ENCODE measurements around the gene SPC24. TPM values are rescaled to one million over a fixed set of nuclear protein-coding genes. Genes with fewer than 3 reads are reported as not detected.

Gene SPC24
- total and polyA plus RNA-seq, 9 of the 15 experiments (the other 6 are each of a cell fraction or from before 2014, with no cell fraction given): 18.2 to 154 (median 60.9) TPM

DNA sequence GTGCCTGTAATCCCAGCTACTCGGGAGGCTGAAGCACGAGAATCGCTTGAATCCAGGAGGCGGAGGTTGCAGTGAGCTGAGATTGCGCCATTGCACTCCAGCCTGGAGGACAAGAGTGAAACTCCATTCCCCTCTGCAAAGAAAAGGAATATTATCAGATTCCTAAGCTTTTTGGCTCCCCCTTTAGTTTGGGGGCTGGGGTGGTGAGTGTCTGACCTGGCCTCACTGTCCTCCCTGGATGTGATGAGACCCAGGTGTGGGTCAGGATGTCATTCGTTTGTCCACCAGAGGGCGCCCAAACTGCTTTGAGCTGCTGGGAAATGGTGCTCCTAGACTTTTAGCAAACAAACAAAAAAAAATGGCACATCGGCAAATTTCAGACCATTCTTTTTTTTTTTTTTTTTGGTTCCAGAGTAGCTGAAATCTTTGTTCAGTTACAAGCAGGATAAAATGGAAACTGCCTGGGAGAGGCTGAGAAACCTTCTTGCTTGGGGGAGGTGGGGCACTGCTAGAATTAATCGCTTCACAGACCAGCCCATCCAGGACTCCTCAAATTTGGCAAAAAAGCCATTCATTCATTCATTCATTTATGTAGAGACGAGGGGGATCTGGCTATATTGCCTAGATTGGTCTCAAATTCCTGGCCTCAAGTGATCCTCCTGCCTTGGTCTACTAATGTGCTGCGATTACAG, 29.4 kb downstream of the SPC24 start (continued):
- no peak for TF ChIP-seq MTA2 (IDR thresholded peaks at IDR 0.05; ENCODE audit: low read depth)
- TF ChIP-seq, protein P1, sequence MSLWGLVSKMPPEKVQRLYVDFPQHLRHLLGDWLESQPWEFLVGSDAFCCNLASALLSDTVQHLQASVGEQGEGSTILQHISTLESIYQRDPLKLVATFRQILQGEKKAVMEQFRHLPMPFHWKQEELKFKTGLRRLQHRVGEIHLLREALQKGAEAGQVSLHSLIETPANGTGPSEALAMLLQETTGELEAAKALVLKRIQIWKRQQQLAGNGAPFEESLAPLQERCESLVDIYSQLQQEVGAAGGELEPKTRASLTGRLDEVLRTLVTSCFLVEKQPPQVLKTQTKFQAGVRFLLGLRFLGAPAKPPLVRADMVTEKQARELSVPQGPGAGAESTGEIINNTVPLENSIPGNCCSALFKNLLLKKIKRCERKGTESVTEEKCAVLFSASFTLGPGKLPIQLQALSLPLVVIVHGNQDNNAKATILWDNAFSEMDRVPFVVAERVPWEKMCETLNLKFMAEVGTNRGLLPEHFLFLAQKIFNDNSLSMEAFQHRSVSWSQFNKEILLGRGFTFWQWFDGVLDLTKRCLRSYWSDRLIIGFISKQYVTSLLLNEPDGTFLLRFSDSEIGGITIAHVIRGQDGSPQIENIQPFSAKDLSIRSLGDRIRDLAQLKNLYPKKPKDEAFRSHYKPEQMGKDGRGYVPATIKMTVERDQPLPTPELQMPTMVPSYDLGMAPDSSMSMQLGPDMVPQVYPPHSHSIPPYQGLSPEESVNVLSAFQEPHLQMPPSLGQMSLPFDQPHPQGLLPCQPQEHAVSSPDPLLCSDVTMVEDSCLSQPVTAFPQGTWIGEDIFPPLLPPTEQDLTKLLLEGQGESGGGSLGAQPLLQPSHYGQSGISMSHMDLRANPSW (CRISPR knock-in tag; IDR thresholded peaks at IDR 0.05): no peak
- no peak for TF ChIP-seq KDM2B (CRISPR knock-in tag; IDR thresholded peaks at IDR 0.05)
- TF ChIP-seq THRAP3 (IDR thresholded peaks at IDR 0.05; ENCODE audit: borderline replicate concordance): 0 out of 2 replicates have a peak, but pooled peaks have one; percentile 80
- TF ChIP-seq YBX1 (IDR thresholded peaks at IDR 0.05): no peak
- TF ChIP-seq NFE2L1 (tag; IDR thresholded peaks at IDR 0.05; ENCODE audit: borderline replicate concordance, low read depth): no peak
- no peak for TF ChIP-seq ZNF584 (CRISPR knock-in tag; IDR thresholded peaks at IDR 0.05; ENCODE audit: low read depth)
- TF ChIP-seq LARP7 (IDR thresholded peaks at IDR 0.05): no peak
- TF ChIP-seq XRCC5 (IDR thresholded peaks at IDR 0.05; ENCODE audit: low read depth, low read length): peak; percentile 77; the same call in 1 of the 2 replicates
- TF ChIP-seq ZNF347 (CRISPR knock-in tag; IDR thresholded peaks at IDR 0.05; ENCODE audit: low read depth): no peak
- TF ChIP-seq NR2C2 (CRISPR knock-in tag; IDR thresholded peaks at IDR 0.05): no peak
- no peak for TF ChIP-seq NR2C2 (tag; IDR thresholded peaks at IDR 0.05)
- no peak for TF ChIP-seq PURB (CRISPR knock-in tag; IDR thresholded peaks at IDR 0.05; ENCODE audit: low read depth)
- TF ChIP-seq, protein P2, sequence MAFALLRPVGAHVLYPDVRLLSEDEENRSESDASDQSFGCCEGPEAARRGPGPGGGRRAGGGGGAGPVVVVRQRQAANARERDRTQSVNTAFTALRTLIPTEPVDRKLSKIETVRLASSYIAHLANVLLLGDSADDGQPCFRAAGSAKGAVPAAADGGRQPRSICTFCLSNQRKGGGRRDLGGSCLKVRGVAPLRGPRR (CRISPR knock-in tag; IDR thresholded peaks at IDR 0.05): no peak
- TF ChIP-seq ZNF695 (CRISPR knock-in tag; IDR thresholded peaks at IDR 0.05): no peak
- TF ChIP-seq ZNF184 (CRISPR knock-in tag; IDR thresholded peaks at IDR 0.05): no peak
- TF ChIP-seq FOXP1 (CRISPR knock-in tag; IDR thresholded peaks at IDR 0.05): no peak
- TF ChIP-seq KLF13 (tag; IDR thresholded peaks at IDR 0.05; ENCODE audit: borderline replicate concordance, low read depth): no peak
- no peak for TF ChIP-seq MTA1 (IDR thresholded peaks at IDR 0.05; ENCODE audit: borderline replicate concordance)
- no peak for TF ChIP-seq GABPB2 (CRISPR knock-in tag; conservative IDR thresholded peaks at IDR 0.05)
- 0 out of 2 replicates have a peak, but pooled peaks have one; percentile 23 for TF ChIP-seq CEBPG (CRISPR knock-in tag; IDR thresholded peaks at IDR 0.05)
- TF ChIP-seq CEBPG (tag; conservative IDR thresholded peaks at IDR 0.05 in 1 of 2, IDR thresholded peaks at IDR 0.05 in 1 of 2): no peak
- no peak for TF ChIP-seq NUFIP1 (IDR thresholded peaks at IDR 0.05; ENCODE audit: partially characterized antibody)
- no peak for TF ChIP-seq SMAD3 (CRISPR knock-in tag; conservative IDR thresholded peaks at IDR 0.05)
- TF ChIP-seq, protein P3, sequence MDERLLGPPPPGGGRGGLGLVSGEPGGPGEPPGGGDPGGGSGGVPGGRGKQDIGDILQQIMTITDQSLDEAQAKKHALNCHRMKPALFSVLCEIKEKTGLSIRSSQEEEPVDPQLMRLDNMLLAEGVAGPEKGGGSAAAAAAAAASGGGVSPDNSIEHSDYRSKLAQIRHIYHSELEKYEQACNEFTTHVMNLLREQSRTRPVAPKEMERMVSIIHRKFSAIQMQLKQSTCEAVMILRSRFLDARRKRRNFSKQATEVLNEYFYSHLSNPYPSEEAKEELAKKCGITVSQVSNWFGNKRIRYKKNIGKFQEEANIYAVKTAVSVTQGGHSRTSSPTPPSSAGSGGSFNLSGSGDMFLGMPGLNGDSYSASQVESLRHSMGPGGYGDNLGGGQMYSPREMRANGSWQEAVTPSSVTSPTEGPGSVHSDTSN (CRISPR knock-in tag; IDR thresholded peaks at IDR 0.05; ENCODE audit: low read depth): no peak
- TF ChIP-seq, protein P3 (tag; conservative IDR thresholded peaks at IDR 0.05; ENCODE audit: low read depth): no peak
